Astrocyte of the spinal cord (primary cell): Measurements from ENCODE around the gene DRD2.
"Not testable (repeated sequence)": the region's sequence is repeated elsewhere in the genome, so short reads cannot be mapped to it uniquely, and the experiment has no call there.

ENCODE experiments used
- DNase-seq: peaks from one replicate; pipeline ENCODE4 v3.0.0; 2011; ENCODE audit warnings: low read depth, low spot score
- H3K4me3 ChIP-seq: 2 replicates; pipeline ENCODE4 v1.5.1; 2011; ENCODE audit warnings: low read depth, mild to moderate bottlenecking, low read length, moderate library complexity
- CTCF ChIP-seq: IDR thresholded peaks from 2 replicates; pipeline ENCODE4 v1.5.1; 2012; ENCODE audit warnings: low read depth, mild to moderate bottlenecking, low read length, inconsistent platforms
- in situ Hi-C: cut with HindIII; loops from 2 replicates; pipeline ENCODE4 v1.10.0; 2017; ENCODE audit warnings: low sequenced_read_pairs

Gene DRD2

GRCh38 chr11:113475160-113475761, at the start of gene DRD2:
Gene DRD2, minus strand, starts transcription at chr11:113475398. Its CDS starts 50,747 bp downstream, at chr11:113424651.
- no peak for DNase-seq
- in situ Hi-C loops, result no loop called here
- TF ChIP-seq CTCF, result no peak
- H3K4me3 ChIP-seq, result no peak within 1 kb of the TSS

- in situ Hi-C loops, DNase-seq, H3K4me3 ChIP-seq: not testable (repeated sequence)
These were observed 48.7 kb upstream of the DRD2 start for GRCh38 chr11:113523906-113524305.

GRCh38 chr11:113521737-113522517, 46.7 kb upstream of the DRD2 start:
- H3K4me3 ChIP-seq, result no peak overlapping the region
- in situ Hi-C loops, result no loop called here
- TF ChIP-seq CTCF, result no peak
- DNase-seq, result no peak

- TF ChIP-seq CTCF, result no peak
- in situ Hi-C loops, result no loop called here
- H3K4me3 ChIP-seq, result no peak overlapping the region
- no peak for DNase-seq
These were observed 44.9 kb upstream of the DRD2 start for GRCh38 chr11:113519989-113520613.

GRCh38 chr11:113518716-113519495, 43.7 kb upstream of the DRD2 start:
- H3K4me3 ChIP-seq, result no peak overlapping the region
- in situ Hi-C loops, result no loop called here
- no peak for TF ChIP-seq CTCF
- no peak for DNase-seq

GRCh38 chr11:113517361-113517760, 42.2 kb upstream of the DRD2 start:
- no peak for TF ChIP-seq CTCF
- H3K4me3 ChIP-seq, result no peak overlapping the region
- in situ Hi-C loops, result no loop called here
- DNase-seq, result no peak
